Stimulated activated CD8-positive, alpha-beta memory T cell treated with anti-CD3 and anti-CD28 coated beads, Interleukin-7, amount 100 ng/mL, for 24 hours (primary cell): ENCODE data around the gene RNASE7.

Source experiments
- DNase-seq: peaks from one replicate; pipeline ENCODE4 v3.0.0-alpha.2; 2020; ENCODE audit warnings: low read depth

The RNASE7 gene

DNA sequence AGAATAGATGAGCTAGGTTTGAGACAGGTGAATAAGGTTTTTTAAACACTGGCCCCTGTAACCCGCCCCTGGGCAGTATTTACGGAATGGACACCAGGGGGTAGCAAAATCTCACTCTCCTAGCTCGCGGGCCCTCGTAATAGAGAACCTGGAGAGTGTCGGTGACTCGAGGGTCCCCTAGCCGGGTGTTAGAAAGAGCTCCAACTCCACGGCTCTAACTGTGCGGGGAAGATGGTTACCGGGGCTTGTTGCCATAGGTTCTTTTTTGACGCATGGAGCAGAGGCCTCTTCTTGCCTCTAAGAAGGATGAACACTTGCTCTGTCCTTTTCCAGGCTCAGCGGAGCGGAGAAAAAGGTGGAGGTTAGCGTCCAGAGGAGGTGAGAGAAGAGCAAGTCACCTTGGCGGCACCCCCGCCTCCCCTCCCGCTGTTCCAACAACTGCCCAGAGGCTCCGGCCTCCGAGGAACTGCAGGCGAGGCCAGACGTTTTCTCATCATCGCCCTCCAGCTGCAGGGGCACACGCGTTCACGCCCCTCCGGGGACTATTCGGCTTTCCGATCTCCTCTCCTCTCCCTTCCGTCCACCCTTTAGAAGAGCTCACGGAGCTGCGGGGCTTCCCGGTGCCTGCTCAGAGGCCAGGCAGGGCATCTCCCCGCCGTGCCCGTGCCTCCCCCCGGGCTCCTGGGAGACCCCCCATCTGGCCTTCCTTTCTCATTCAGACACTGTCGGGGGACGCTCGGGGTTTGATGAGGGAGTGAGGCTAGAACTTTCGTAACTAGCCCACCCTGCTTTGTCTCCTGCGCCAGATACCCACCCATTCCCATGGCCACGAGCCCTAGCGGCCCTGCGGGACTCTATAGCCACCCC is 26.6 kb downstream of the RNASE7 start:
- DNase-seq = no peak

DNA sequence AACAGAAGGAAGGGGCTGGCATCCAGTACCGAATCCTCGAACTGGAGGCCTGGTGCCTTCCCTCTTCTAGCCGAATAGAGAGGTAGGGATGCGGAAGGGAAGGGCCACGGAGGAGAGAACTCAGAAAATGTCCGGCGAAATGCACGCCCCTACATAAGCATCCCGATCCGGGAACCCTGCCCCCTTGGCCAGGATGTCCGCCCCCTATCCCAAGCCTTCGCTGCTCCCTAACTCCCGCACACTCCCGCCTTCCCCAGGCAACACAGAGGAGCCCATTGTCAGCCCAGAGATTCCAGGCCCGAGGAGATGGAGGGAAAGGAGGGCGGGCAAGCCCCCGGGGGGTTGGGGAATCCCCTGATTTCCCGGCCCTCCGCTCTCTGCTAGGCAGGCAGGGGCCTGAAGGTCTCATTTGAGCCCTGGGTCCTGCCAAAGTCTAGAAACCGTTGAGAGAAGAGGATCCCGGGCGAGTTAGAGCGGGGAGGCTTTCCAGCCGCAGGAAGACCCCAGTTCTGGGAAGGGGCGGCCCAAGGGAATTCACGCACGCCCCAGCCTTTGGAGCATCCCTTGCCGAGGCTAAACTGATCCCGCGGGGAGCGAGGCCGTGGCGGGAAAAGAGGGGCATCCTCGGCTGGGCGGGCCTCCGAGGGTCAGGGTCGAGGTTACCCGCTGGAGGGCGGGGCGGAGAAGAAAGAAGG is 27.4 kb downstream of the RNASE7 start:
- DNase-seq = no peak

DNA sequence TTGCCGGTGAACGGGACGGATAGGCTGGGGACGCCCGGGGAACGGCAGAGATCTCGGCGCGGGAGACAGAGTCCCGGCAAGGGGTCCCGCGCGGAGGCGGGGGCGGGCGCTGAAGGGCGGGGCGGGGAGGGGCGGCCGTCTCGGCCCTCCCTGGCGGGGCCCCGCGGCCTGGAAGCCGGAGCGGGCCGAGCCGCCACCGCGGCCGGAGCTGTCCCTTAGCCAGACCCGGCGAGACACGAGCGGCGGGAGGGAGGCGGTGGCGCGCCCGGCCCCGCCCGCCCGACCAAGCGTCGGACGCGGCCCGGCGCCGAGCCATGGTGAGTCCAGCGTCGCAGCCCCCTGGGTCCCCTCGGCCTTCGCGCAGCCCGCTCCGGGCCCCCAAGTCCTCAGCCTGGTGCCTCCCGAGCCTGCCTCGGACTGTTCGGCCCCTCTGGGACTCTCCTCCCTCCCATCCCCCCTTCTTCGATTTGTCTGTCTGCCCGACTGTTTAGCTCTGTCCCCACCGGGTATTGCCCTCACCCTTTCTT is 28.0 kb downstream of the RNASE7 start, which contains the start of gene ARHGEF40:
TSS of gene ARHGEF40 (plus strand) at position 222 of the 527 bp plus-strand sequence. CDS start at position 315, 93 bp downstream.
- DNase-seq = no peak

DNA sequence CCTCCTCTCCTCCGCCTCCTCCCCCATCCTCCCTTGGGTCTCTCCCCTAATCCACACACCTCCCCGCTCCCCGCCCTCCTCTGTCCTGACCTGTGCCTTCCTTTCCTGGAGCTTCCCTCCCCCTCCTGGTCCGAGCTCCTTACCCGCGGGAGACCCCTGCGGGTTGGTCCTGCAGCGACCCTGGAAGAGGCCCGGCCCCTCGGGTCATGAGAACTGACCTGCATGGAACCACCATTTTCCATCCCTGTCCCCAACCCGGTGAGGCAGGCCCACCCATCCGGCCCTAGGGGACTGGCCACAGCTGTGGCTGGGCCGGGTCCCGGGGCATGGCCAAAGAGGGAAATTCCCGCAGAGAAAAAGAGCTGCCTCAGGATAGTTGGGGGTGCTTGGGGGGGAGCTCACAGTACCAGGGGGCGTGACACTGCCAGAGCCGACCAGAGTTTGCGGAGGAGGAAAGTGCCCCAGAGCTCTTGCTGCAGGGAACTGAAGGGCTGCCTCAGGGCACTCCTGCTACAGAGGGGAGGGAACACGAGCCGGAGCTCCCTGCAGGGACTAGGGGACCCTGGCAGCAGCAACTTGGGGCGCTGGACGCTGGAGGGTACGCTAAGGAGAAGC is 28.6 kb downstream of the RNASE7 start:
- no peak for DNase-seq

- DNase-seq = no peak
Measured at GRCh38 chr14:21071225-21072030, 29.3 kb downstream of the RNASE7 start.

- DNase-seq = no peak
Measured at GRCh38 chr14:21072031-21072473, 29.9 kb downstream of the RNASE7 start.

GRCh38 chr14:21072781-21073339 is 30.7 kb downstream of the RNASE7 start:
- no peak for DNase-seq

GRCh38 chr14:21073921-21074320 is 31.8 kb downstream of the RNASE7 start:
- no peak for DNase-seq

DNA sequence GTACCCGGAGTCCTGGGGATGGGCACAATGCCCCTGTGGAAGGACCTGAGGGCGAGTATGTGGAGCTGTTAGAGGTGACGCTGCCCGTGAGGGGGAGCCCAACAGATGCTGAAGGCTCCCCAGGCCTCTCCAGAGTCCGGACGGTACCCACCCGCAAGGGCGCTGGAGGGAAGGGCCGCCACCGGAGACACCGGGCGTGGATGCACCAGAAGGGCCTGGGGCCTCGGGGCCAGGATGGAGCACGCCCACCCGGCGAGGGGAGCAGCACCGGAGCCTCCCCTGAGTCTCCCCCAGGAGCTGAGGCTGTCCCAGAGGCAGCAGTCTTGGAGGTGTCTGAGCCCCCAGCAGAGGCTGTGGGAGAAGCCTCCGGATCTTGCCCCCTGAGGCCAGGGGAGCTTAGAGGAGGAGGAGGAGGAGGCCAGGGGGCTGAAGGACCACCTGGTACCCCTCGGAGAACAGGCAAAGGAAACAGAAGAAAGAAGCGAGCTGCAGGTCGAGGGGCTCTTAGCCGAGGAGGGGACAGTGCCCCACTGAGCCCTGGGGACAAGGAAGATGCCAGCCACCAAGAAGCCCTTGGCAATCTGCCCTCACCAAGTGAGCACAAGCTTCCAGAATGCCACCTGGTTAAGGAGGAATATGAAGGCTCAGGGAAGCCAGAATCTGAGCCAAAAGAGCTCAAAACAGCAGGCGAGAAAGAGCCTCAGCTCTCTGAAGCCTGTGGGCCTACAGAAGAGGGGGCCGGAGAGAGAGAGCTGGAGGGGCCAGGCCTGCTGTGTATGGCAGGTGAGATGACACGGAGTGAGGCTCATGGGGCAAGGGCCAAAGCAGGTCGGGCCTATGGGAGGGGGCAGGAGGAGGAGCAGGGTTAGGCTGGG is 32.5 kb downstream of the RNASE7 start:
- no peak for DNase-seq

DNA sequence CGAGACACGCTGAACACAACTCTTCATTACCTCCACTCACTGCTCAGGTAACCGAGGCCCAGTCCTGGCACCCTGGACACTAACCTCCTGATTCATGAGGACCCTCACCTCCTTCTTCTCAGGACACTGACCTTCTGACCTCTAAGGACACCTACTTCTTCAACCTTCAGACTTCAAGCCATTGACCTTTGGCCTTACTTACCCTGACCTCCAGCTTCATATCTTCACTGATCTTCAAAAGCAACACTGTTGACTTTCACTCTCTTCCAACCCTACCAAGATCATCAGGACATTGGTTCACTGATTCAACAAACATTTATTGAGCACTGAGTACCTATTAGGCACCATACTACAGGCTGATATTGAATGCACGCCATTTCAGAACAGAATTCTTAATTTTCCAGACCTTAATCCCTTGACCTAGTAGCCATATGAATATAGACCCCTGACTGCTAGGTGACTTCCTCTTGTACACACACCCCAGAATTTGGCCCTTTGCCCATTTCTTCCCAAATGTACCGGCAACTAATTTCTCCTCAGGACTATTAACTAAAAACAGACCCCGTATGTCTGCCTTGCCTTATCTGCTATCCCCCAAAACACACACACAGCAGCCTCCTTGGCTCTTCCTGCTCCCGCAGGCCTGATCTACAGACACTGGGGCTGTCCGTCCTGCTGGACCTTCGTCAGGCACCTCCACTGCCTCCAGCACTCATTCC is 33.7 kb downstream of the RNASE7 start:
- DNase-seq = no peak

GRCh38 chr14:21077672-21078071 is 35.5 kb downstream of the RNASE7 start:
- DNase-seq = no peak

DNA sequence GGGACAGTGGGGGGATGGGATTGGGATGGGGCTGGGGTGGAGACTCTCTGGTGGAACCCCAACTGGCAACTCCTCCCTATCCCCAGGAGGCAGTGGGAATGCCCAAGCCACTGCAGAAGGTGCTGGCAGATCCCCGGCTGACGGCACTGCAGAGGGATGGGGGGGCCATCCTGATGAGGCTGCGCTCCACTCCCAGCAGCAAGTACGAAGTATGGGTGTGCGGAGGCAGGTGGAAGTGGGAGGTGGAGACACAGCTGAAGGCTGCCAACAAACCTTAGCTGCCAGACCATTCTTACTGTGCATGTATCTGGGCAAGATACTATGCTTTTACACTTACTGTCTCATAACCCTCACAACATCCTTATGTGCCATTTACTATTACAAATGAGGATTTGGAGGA is 36.1 kb downstream of the RNASE7 start:
- DNase-seq = no peak

DNA sequence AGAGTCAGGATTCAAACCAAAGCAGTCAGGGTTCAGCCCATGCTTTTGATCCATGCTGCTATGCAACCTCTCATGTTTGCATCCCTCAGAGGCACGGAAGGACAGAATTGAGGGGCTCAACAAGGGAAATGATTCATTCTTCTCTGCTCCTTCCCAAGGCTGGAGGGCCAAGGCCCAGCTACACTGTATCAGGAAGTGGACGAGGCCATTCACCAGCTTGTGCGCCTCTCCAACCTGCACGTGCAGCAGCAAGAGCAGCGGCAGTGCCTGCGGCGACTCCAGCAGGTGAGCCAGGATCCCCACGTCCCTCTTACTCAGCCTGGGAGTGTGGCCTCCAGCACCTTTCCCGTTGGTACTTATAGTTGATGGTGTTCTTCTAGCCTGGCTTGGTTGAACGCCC is 36.6 kb downstream of the RNASE7 start:
- DNase-seq = no peak

DNA sequence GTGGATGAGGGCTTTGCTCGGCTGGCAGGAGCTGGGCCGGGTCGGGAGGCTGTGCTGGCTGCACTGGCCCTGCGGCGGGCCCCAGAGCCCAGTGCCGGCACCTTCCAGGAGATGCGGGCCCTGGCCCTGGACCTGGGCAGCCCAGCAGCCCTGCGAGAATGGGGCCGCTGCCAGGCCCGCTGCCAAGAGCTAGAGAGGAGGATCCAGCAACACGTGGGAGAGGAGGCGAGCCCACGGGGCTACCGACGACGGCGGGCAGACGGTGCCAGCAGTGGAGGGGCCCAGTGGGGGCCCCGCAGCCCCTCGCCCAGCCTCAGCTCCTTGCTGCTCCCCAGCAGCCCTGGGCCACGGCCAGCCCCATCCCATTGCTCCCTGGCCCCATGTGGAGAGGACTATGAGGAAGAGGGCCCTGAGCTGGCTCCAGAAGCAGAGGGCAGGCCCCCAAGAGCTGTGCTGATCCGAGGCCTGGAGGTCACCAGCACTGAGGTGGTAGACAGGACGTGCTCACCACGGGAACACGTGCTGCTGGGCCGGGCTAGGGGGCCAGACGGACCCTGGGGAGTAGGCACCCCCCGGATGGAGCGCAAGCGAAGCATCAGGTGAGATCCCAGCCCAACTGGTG is 39.5 kb downstream of the RNASE7 start:
- DNase-seq = no peak

DNA sequence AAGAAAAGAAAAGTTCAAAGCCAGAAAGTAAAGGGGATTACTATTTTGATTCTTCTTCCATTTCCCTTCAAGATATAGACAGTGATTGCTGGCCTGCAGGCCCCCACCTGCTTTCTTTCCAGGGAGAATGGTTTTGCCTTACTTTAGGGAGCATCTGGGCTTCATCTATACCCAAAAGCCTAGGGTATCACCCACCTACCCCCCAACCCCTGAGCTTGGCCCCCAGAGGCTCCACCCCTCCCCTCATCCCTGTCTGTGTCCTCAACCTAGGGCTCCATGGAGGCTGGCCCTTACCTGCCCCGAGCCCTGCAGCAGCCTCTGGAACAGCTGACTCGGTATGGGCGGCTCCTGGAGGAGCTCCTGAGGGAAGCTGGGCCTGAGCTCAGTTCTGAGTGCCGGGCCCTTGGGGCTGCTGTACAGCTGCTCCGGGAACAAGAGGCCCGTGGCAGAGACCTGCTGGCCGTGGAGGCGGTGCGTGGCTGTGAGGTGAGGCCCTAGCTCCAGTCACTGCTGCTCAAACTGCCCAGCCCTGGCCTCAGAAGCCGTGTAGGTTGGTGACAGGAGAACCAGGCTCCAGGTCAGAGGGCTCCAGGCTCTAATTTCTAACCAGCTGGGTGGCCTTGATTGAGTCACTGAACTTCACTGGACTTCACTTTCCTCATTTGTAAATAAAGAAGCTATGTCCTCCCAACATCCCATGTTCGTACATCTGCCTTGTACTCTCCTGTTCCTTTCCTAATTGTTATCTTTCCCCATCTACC is 41.6 kb downstream of the RNASE7 start:
- no peak for DNase-seq

GRCh38 chr14:21084396-21084795 is 42.2 kb downstream of the RNASE7 start:
- DNase-seq = no peak

DNA sequence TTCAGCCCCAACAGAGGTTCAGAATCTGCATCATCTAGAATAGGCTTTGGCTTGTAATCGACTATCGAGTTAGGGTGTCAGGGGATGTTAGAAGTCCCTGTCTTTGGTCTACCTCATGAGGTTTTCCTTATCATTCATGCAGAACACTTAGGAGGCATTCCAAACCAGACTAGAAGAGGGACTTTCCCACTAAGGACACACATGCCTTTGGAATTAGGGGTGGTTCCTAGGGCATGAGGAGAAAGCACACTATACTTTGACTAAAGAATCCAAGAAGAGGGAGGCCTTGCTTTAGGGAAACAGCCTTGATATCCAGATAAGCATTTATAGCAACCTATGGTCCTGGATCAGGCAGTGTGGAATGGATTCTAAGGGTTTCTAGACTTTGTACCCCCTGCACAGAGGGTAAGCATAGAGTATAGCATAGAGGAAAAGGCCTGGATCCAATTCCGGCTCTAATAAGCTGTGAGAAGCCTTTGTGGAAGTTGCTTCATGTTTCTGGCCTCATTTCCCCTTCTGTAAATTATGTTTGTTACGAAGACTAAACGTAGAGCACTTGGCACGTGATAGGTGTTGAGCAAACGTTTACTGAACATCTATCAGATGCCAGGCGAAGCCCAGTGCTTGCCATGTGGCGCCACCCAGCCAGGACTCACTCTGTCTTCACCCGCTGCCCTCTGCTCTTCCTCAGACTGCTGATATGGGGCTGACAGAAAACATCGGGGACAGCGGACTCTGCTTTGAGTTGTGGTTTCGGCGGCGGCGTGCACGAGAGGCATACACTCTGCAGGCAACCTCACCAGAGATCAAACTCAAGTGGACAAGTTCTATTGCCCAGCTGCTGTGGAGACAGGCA is 43.1 kb downstream of the RNASE7 start:
- DNase-seq = no peak

DNA sequence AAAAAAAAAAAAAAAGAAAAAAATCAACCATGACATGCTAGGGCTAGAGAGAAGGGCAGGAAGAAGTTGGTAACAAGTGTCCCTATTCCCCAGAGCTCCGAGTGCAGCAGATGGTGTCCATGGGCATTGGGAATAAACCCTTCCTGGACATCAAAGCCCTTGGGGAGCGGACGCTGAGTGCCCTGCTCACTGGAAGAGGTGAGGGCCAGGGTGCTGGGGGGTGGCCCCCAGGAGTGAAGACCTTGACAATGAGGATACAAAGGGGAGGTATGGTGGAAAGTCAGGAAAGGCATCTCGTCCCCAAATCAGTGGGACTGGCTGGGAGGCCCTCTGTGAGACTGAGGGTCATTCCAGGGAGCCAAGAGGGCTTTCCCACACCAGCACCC is 44.7 kb downstream of the RNASE7 start:
- no peak for DNase-seq
